ENCODE results near the gene XPO4.

The XPO4 gene

GRCh38 chr13:20828539-20829364 is 73.8 kb downstream of the XPO4 start:
- peak overlapping the region; percentile 39 for H3K4me3 ChIP-seq (replicated peaks; ENCODE audit: low read depth, low read length)
- DNase-seq (ENCODE audit: low read depth): peak; percentile 72
- TF ChIP-seq CTCF (IDR thresholded peaks at IDR 0.05; ENCODE audit: low read length, missing control alignments): peak; percentile 89

GRCh38 chr13:20826843-20827560 is 75.5 kb downstream of the XPO4 start:
- DNase-seq (ENCODE audit: low read depth): no peak
- H3K4me3 ChIP-seq (replicated peaks; ENCODE audit: low read depth, low read length): no peak overlapping the region

GRCh38 chr13:20826301-20826700 is 76.2 kb downstream of the XPO4 start:
- no peak overlapping the region for H3K4me3 ChIP-seq (replicated peaks; ENCODE audit: low read depth, low read length)
- DNase-seq (ENCODE audit: low read depth): no peak
- no peak for TF ChIP-seq CTCF (IDR thresholded peaks at IDR 0.05; ENCODE audit: low read length, missing control alignments)

More at GRCh38 chr13:20826843-20827560, 75.5 kb downstream of the XPO4 start:
- TF ChIP-seq CTCF (IDR thresholded peaks at IDR 0.05; ENCODE audit: low read length, missing control alignments): no peak

DNA sequence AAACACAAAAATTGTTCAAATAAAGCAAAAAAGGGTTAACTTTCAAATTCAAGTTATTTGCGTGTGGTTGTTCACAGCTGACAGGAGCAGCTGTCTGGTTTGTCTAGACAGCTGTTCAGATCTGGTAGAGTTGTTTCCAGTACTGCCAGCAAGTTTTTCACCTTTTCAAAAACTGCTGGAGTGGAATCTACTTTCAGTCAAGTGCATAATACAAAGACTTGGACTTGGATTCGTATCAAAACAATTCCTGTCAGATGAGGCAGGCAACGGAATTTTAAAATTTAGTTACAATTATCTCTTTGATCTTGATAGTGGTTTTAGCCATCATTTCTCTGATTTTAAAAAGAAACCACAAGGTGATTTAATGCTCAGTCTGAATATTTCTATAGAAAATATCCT is 77.1 kb downstream of the XPO4 start:
- peak; percentile 24 for DNase-seq (ENCODE audit: low read depth)
- TF ChIP-seq CTCF (IDR thresholded peaks at IDR 0.05; ENCODE audit: low read length, missing control alignments): no peak
- no peak overlapping the region for H3K4me3 ChIP-seq (replicated peaks; ENCODE audit: low read depth, low read length)

DNA sequence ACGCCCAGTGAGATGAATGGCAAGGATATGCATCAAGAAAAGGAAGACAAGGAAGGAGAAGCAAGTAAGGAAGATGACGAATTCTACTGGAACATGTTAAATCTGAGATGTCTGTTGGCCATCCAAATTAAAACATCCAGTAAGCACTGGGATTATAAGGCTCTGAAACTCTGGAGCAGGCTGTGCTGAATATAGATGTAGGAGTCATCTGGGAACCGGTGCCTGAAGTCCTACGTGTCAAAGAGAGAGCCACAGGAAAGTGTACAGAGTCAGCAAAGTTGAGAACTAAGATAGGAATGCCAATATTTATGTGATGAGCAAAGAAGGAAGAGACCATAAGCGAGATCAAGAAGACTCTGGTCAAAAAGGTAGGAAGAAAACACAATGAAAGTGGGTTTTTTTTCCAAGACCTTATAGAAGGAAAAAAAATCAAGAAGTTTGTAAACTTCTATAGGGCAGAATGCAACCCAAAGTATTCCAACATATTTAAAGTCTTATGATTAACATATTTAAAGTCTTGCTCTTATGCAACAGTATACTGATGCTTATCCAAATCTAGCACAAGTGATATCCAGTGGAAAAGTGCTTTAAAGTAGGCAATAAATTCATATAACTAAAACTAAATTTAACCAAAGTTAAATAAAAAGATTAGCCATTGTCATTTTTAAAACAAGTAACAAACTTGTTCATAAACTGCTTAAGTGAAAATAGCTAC is 77.6 kb downstream of the XPO4 start:
- no peak for DNase-seq (ENCODE audit: low read depth)
- H3K4me3 ChIP-seq (replicated peaks; ENCODE audit: low read depth, low read length): no peak overlapping the region
- no peak for TF ChIP-seq CTCF (IDR thresholded peaks at IDR 0.05; ENCODE audit: low read length, missing control alignments)

- no peak for DNase-seq (ENCODE audit: low read depth)
- no peak overlapping the region for H3K4me3 ChIP-seq (replicated peaks; ENCODE audit: low read depth, low read length)
- no peak for TF ChIP-seq CTCF (IDR thresholded peaks at IDR 0.05; ENCODE audit: low read length, missing control alignments)
Observed at GRCh38 chr13:20823071-20823470, 79.5 kb downstream of the XPO4 start.
